ENCODE data around the gene IL16. TPM values are rescaled to one million over a fixed set of nuclear protein-coding genes. Genes with fewer than 3 reads are reported as not detected.

IL16 gene
- total RNA-seq, 1 experiment from 2014 or later = 0.81 TPM

DNA sequence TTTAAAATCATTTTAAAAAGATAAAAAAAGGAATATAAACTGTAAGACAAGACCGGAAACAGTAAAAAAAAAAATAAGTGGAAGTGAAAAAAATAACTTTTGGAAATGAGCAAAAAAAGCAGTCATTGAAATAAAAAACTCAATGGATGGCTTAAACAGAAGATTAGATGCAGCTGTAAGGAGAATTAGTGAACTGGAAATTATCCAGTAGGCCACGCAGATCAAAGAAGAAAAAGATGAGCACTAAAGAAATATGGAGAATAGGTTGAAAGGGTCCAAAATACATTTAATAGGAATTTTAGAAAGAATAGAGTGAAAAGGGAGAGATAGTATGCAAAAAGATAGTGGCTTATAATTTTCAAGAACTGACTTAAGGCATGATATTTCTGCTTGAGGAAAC, 80.3 kb downstream of the IL16 start:
- Histone ChIP-seq H3K9ac (ENCODE audit: low read length) (no peak overlapping the region), H3K9me3 (ENCODE audit: control insufficient read depth in 1 of 2, insufficient read depth in 1 of 2, low read depth in 1 of 2, low read length in 2 of 2) (no peaks in the 10 kb centered on the region), H3K36me3 (ENCODE audit: control insufficient read depth in 1 of 2, insufficient read depth in 2 of 2, low read length in 2 of 2) (no peaks in the 10 kb centered on the region), H3K9me2 (ENCODE audit: insufficient read depth) (no peaks in the 10 kb centered on the region), H3K79me2 (ENCODE audit: insufficient read depth, low read length) (no peaks in the 10 kb centered on the region), H2AFZ (ENCODE audit: low read depth, low read length, poor library complexity, severe bottlenecking) (no peak overlapping the region), H3K27me3 (ENCODE audit: insufficient read depth, low read length) (no peaks in the 10 kb centered on the region), H4K20me1 (ENCODE audit: insufficient read depth) (no peaks in the 10 kb centered on the region), H3K4me3 (replicated peaks in 1 of 2; ENCODE audit: low read depth in 1 of 2, low read length in 2 of 2) (no peak overlapping the region), H3K4me1 (ENCODE audit: control insufficient read depth in 1 of 2, insufficient read depth in 2 of 2, low read length in 2 of 2) (peaks cover 2 to 8% of the 10 kb centered on the region in 2 experiments; a peak in 2 of 4 replicates), H3K4me2 (ENCODE audit: low read length) (no peak overlapping the region), H3K27ac (ENCODE audit: low read depth, low read length) (no peak overlapping the region)
- ChIA-PET RAD21 (ENCODE audit: low non-redundant PET in 1 of 2, low total read pairs in 2 of 2, uncharacterized antibody in 2 of 2, unreplicated experiment in 2 of 2) (no interaction called here), CTCF (interaction anchor here (1.9 kb wide), 1 partner anchor 11 kb away, joined by 8 read pairs; no protein-coding TSS in a partner anchor), POLR2A (no interaction called here)
- ATAC-seq (no peak), DNase-seq (ENCODE audit: low read depth, low spot score) (no peak)
- no TSS peak for BruUV-seq (replicated peaks)
- intact Hi-C loops (cut with micrococcal nuclease) = loop anchor here (5.0 kb wide), 2 partner anchors 205 to 830 kb away; no protein-coding TSS in a partner anchor
- TF ChIP-seq, protein P1, sequence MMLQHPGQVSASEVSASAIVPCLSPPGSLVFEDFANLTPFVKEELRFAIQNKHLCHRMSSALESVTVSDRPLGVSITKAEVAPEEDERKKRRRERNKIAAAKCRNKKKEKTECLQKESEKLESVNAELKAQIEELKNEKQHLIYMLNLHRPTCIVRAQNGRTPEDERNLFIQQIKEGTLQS (IDR thresholded peaks at IDR 0.05) = no peak
- TF ChIP-seq YY1 (IDR thresholded peaks at IDR 0.05; ENCODE audit: extremely low read depth, insufficient replicate concordance, low read depth, low read length) (no peak), SIN3A (IDR thresholded peaks at IDR 0.05; ENCODE audit: low read depth) (no peak), POLR2AphosphoS5 (IDR thresholded peaks at IDR 0.05; ENCODE audit: low read depth, low read length) (no peak), SP1 (IDR thresholded peaks at IDR 0.05; ENCODE audit: low read depth) (no peak), CEBPB (IDR thresholded peaks at IDR 0.05; ENCODE audit: low read depth) (no peak), EZH2phosphoT487 (IDR thresholded peaks at IDR 0.05; ENCODE audit: borderline replicate concordance) (no peak), ZFX (IDR thresholded peaks at IDR 0.05) (no peak), FOSL1 (IDR thresholded peaks at IDR 0.05; ENCODE audit: low read depth) (no peak), POLR2A (IDR thresholded peaks at IDR 0.05; ENCODE audit: borderline replicate concordance, extremely low read depth, insufficient read depth, insufficient read length) (no peak), ZNF274 (IDR thresholded peaks at IDR 0.05; ENCODE audit: low read depth, low read length) (no peak), EZH2 (IDR thresholded peaks at IDR 0.05) (no peak), TCF7L2 (IDR thresholded peaks at IDR 0.05; ENCODE audit: borderline replicate concordance, extremely low read depth, insufficient read depth, insufficient read length) (no peak), EGR1 (IDR thresholded peaks at IDR 0.05; ENCODE audit: low read depth) (no peak), ELF1 (IDR thresholded peaks at IDR 0.05; ENCODE audit: borderline replicate concordance, low read depth) (no peak)
- TF ChIP-seq, protein P2, sequence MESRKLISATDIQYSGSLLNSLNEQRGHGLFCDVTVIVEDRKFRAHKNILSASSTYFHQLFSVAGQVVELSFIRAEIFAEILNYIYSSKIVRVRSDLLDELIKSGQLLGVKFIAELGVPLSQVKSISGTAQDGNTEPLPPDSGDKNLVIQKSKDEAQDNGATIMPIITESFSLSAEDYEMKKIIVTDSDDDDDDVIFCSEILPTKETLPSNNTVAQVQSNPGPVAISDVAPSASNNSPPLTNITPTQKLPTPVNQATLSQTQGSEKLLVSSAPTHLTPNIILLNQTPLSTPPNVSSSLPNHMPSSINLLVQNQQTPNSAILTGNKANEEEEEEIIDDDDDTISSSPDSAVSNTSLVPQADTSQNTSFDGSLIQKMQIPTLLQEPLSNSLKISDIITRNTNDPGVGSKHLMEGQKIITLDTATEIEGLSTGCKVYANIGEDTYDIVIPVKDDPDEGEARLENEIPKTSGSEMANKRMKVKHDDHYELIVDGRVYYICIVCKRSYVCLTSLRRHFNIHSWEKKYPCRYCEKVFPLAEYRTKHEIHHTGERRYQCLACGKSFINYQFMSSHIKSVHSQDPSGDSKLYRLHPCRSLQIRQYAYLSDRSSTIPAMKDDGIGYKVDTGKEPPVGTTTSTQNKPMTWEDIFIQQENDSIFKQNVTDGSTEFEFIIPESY (IDR thresholded peaks at IDR 0.05; ENCODE audit: extremely low read depth, insufficient replicate concordance, low read length) = no peak
- TF ChIP-seq, protein P3, sequence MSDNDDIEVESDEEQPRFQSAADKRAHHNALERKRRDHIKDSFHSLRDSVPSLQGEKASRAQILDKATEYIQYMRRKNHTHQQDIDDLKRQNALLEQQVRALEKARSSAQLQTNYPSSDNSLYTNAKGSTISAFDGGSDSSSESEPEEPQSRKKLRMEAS (IDR thresholded peaks at IDR 0.05) = no peak
- TF ChIP-seq, protein P4, sequence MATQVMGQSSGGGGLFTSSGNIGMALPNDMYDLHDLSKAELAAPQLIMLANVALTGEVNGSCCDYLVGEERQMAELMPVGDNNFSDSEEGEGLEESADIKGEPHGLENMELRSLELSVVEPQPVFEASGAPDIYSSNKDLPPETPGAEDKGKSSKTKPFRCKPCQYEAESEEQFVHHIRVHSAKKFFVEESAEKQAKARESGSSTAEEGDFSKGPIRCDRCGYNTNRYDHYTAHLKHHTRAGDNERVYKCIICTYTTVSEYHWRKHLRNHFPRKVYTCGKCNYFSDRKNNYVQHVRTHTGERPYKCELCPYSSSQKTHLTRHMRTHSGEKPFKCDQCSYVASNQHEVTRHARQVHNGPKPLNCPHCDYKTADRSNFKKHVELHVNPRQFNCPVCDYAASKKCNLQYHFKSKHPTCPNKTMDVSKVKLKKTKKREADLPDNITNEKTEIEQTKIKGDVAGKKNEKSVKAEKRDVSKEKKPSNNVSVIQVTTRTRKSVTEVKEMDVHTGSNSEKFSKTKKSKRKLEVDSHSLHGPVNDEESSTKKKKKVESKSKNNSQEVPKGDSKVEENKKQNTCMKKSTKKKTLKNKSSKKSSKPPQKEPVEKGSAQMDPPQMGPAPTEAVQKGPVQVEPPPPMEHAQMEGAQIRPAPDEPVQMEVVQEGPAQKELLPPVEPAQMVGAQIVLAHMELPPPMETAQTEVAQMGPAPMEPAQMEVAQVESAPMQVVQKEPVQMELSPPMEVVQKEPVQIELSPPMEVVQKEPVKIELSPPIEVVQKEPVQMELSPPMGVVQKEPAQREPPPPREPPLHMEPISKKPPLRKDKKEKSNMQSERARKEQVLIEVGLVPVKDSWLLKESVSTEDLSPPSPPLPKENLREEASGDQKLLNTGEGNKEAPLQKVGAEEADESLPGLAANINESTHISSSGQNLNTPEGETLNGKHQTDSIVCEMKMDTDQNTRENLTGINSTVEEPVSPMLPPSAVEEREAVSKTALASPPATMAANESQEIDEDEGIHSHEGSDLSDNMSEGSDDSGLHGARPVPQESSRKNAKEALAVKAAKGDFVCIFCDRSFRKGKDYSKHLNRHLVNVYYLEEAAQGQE (IDR thresholded peaks at IDR 0.05; ENCODE audit: low read depth) = no peak
- TF ChIP-seq, protein P5, sequence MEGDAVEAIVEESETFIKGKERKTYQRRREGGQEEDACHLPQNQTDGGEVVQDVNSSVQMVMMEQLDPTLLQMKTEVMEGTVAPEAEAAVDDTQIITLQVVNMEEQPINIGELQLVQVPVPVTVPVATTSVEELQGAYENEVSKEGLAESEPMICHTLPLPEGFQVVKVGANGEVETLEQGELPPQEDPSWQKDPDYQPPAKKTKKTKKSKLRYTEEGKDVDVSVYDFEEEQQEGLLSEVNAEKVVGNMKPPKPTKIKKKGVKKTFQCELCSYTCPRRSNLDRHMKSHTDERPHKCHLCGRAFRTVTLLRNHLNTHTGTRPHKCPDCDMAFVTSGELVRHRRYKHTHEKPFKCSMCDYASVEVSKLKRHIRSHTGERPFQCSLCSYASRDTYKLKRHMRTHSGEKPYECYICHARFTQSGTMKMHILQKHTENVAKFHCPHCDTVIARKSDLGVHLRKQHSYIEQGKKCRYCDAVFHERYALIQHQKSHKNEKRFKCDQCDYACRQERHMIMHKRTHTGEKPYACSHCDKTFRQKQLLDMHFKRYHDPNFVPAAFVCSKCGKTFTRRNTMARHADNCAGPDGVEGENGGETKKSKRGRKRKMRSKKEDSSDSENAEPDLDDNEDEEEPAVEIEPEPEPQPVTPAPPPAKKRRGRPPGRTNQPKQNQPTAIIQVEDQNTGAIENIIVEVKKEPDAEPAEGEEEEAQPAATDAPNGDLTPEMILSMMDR (IDR thresholded peaks at IDR 0.05 in 2 of 3, conservative IDR thresholded peaks at IDR 0.05 in 1 of 3; ENCODE audit: borderline replicate concordance in 1 of 3, insufficient read depth in 1 of 3, low read depth in 2 of 3, low read length in 2 of 3) = no peak

Measured in HCT116 (cell line).